NB4 (cell line): ENCODE results near the gene ADARB2.
"Not testable (repeated sequence)": the region's sequence is repeated elsewhere in the genome, so short reads cannot be mapped to it uniquely, and the experiment has no call there.

Experiments
- DNase-seq: peaks from one replicate; pipeline ENCODE4 v3.0.0; 2010; ENCODE audit warnings: low read depth
- H3K4me3 ChIP-seq: one replicate; pipeline ENCODE4 v1.5.1; 2011; ENCODE audit warnings: mild to moderate bottlenecking, low read depth, low read length, moderate library complexity
- MYC ChIP-seq: IDR thresholded peaks from 2 replicates; pipeline ENCODE4 v1.6.1; 2011; ENCODE audit warnings: low read depth, low read length
- POLR2A ChIP-seq: IDR thresholded peaks from 2 replicates; pipeline ENCODE4 v1.6.1; 2011; ENCODE audit warnings: mild to moderate bottlenecking; ENCODE audit not compliant: insufficient read length; ENCODE audit errors: extremely low read depth
- TF ChIP-seq, protein P1 (sequence below): IDR thresholded peaks from one replicate; pipeline ENCODE4 v1.5.1; 2012; ENCODE audit warnings: low read depth, low read length
- TF ChIP-seq, protein P2 (sequence below): IDR thresholded peaks from 2 replicates; pipeline ENCODE4 v1.6.1; 2011; ENCODE audit warnings: low read depth, low read length

The ADARB2 gene

DNA sequence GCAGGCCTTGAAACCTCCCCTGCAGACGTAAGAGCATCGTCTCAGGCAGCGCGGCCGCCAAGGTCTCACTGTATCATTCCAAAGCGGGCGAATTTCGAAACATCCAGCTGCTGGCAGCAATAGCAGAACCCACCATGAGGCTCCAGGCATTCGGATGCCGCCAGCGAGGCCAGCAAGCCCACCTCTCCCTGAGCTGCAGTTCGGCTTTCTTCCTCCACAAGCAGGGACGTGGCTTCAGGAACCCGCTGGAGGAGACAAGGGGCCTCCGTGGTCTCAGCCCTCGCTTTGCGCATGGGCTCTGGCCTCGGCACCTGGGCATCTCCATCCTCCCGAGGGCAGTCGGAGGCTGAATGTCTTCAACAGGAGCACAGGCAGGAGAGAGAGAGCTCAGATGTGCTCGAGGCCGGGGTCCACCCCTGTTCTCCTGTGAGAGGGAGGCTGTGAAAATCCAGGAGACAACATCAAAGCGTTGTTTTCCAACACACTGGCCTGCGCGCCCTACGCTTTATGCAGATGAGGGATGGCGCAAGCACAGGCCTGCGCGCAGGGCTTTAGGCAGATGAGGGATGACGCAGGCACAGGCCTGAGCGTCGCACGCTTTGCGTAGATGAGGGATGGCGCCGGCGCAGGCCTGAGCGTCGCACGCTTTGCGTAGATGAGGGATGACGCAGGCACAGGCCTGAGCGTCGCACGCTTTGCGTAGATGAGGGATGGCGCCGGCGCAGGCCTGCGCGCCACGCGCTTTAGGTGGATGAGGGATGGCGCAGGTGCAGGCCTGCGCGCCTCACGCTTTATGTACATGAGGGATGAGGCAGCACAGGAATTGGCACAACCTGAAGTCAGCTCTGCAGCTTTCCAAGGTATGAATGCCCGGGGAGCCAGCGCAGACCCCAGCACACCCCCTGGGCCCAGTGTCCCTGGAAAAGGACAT lies 577.9 kb downstream of the ADARB2 start:
- no peak for DNase-seq
- H3K4me3 ChIP-seq = no peak overlapping the region
- TF ChIP-seq POLR2A (no peak), MYC (no peak)
- TF ChIP-seq, protein P1, sequence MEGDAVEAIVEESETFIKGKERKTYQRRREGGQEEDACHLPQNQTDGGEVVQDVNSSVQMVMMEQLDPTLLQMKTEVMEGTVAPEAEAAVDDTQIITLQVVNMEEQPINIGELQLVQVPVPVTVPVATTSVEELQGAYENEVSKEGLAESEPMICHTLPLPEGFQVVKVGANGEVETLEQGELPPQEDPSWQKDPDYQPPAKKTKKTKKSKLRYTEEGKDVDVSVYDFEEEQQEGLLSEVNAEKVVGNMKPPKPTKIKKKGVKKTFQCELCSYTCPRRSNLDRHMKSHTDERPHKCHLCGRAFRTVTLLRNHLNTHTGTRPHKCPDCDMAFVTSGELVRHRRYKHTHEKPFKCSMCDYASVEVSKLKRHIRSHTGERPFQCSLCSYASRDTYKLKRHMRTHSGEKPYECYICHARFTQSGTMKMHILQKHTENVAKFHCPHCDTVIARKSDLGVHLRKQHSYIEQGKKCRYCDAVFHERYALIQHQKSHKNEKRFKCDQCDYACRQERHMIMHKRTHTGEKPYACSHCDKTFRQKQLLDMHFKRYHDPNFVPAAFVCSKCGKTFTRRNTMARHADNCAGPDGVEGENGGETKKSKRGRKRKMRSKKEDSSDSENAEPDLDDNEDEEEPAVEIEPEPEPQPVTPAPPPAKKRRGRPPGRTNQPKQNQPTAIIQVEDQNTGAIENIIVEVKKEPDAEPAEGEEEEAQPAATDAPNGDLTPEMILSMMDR = no peak
- TF ChIP-seq, protein P2, sequence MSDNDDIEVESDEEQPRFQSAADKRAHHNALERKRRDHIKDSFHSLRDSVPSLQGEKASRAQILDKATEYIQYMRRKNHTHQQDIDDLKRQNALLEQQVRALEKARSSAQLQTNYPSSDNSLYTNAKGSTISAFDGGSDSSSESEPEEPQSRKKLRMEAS = no peak

DNA sequence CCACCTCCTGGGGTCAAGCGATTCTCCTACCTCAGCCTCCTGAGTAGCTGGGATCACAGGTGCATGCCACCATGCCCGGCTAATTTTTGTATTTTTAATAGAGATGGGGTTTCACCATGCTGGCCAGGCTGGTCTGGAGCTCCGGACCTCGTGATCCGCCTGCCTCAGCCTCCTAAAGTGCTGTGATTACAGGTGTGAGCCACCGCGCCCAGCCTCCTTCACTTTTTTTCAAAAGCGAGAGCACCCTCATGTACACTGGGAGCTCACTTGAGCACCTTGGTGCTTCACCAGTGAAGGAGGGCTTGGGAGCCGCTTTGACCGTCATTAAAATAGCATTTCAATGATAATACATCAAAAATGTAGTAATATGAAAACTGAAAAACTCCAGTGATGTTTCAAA lies 578.8 kb downstream of the ADARB2 start:
- not testable (repeated sequence) for H3K4me3 ChIP-seq, DNase-seq

DNA sequence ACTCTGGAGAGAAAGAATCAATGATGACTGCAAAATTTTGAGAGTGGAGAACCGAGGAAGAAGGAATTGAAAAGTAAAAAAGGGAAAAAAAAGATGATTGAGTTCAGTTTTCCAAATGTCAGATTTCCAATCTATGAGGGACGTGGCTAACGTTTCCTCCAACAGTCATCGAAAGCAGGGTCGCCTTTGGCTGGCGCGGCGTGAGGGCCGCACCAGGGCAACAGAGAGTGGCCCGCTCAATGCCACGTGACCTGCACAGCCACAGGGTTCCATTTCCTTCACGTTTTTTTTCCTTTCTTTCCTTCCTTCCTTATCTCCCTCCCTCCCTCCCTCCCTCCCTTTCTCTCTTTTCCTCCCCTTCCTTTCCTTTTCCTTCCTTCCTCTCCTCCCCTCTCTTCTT lies 579.3 kb downstream of the ADARB2 start:
- no peak for DNase-seq
- TF ChIP-seq MYC (no peak), POLR2A (no peak)
- TF ChIP-seq, protein P2 = no peak
- TF ChIP-seq, protein P1 = no peak
- H3K4me3 ChIP-seq = no peak overlapping the region

DNA sequence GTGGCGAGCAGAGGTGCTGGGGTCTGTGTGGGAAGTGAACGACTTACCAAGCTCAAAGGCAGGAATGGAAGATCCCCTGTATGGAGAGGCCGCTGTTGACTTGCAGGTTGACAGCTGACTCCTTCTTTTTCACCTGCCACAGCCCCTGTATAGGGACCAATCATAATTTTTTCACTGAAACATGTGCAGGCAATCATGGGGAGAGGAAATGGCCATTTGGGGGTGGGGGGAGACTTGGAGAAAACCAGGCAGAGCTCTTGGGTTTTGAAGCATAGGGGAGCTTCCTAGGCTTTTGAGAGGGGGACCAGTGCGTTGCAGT lies 579.8 kb downstream of the ADARB2 start:
- TF ChIP-seq POLR2A (no peak), MYC (no peak)
- TF ChIP-seq, protein P2 = no peak
- TF ChIP-seq, protein P1 = no peak
- no peak overlapping the region for H3K4me3 ChIP-seq
- DNase-seq = no peak

DNA sequence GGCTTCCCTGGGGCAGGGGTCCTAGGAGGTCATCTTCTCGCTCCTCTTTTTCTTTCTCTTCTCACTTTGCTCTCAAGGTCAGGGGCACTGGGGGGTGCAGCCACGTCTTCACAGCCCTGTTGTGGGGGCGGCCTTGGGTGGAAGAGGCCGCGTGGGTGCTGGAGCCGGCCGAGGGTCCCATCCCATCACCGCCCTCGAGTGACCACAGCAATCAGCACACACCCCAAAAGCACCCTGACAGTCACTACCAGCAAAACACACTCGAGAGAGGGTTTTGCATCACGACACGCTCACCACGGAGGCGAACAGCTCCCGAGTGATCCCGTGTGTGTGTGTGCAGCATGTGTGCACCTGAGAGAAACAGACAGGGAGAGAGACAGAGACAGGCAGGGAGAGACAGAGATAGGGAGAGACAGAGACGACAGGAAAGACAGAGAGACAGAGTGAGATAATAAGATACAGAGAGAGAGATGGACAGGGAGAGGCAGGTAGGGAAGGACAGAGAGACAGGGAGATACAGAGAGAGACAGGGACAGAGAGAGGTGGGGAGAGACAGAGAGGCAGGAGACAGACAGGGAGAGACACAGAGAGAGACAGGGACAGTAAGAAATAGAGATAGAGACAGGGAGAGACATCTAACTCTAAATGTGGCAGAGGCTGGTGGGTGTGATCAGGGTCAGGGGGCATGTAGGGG lies 580.3 kb downstream of the ADARB2 start:
- TF ChIP-seq MYC (no peak), POLR2A (no peak)
- TF ChIP-seq, protein P1 = no peak
- TF ChIP-seq, protein P2 = no peak
- no peak overlapping the region for H3K4me3 ChIP-seq
- DNase-seq = no peak

DNA sequence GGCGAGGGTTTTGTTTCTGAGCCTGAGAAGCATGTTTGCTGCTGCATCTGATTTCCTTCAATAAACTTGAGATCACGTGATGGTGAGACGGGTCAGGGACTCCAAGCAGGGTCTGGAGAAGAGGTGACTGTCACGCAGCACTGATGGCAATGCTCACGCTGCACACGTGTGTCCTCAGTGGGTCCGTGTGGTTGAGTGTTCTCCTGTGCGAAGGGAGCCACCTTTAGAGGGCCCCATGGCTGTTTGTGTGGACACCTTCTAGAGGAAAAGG lies 580.8 kb downstream of the ADARB2 start:
- DNase-seq = no peak
- no peak overlapping the region for H3K4me3 ChIP-seq
- TF ChIP-seq MYC (no peak), POLR2A (no peak)
- TF ChIP-seq, protein P1 = no peak
- TF ChIP-seq, protein P2 = no peak
